KG1 (cell line): Measurements from ENCODE around the gene BDKRB1.

Experiments
- DNase-seq: peaks from one replicate; lab custom pipeline; 2025; lab: John Stamatoyannopoulos, UW

The BDKRB1 gene

GRCh38 chr14:96255501-96256366 is at the start of gene BDKRB1:
Gene BDKRB1 (plus strand): TSS chr14:96256210. CDS start chr14:96263683, 7,473 bp downstream.
- DNase-seq = no peak

GRCh38 chr14:96206461-96206860 is 49.5 kb upstream of the BDKRB1 start:
- no peak for DNase-seq

GRCh38 chr14:96207686-96208085 is 48.3 kb upstream of the BDKRB1 start:
- no peak for DNase-seq

- DNase-seq = no peak
Measured at GRCh38 chr14:96208739-96209138, 47.3 kb upstream of the BDKRB1 start.

GRCh38 chr14:96212140-96212539 is 43.9 kb upstream of the BDKRB1 start:
- DNase-seq = no peak

- no peak for DNase-seq
Measured at GRCh38 chr14:96212896-96213295, 43.1 kb upstream of the BDKRB1 start.

- DNase-seq = no peak
Measured at GRCh38 chr14:96213871-96214465, 42.0 kb upstream of the BDKRB1 start.

GRCh38 chr14:96214793-96215192 is 41.2 kb upstream of the BDKRB1 start:
- DNase-seq = no peak

GRCh38 chr14:96215452-96216244 is 40.4 kb upstream of the BDKRB1 start:
- DNase-seq = no peak

- DNase-seq = no peak
Measured at GRCh38 chr14:96216627-96217026, 39.4 kb upstream of the BDKRB1 start.

GRCh38 chr14:96217376-96217913 is 38.6 kb upstream of the BDKRB1 start:
- no peak for DNase-seq

GRCh38 chr14:96221109-96221650 is 34.8 kb upstream of the BDKRB1 start:
- DNase-seq = no peak

GRCh38 chr14:96221841-96222240 is 34.2 kb upstream of the BDKRB1 start:
- no peak for DNase-seq

GRCh38 chr14:96224480-96225096 is 31.4 kb upstream of the BDKRB1 start:
- DNase-seq = no peak

- DNase-seq = no peak
Measured at GRCh38 chr14:96225213-96225612, 30.8 kb upstream of the BDKRB1 start.

GRCh38 chr14:96225745-96226151 is 30.3 kb upstream of the BDKRB1 start:
- no peak for DNase-seq

- no peak for DNase-seq
Measured at GRCh38 chr14:96227428-96227827, 28.6 kb upstream of the BDKRB1 start.

GRCh38 chr14:96229315-96229714 is 26.7 kb upstream of the BDKRB1 start:
- no peak for DNase-seq

- no peak for DNase-seq
Measured at GRCh38 chr14:96231056-96231455, 25.0 kb upstream of the BDKRB1 start.

- no peak for DNase-seq
Measured at GRCh38 chr14:96231526-96232130, 24.4 kb upstream of the BDKRB1 start.

GRCh38 chr14:96232506-96232905 is 23.5 kb upstream of the BDKRB1 start:
- no peak for DNase-seq
